A673 (cell line): ENCODE measurements around the gene RHPN2. TPM values are rescaled to one million over a fixed set of nuclear protein-coding genes. Genes with fewer than 3 reads are reported as not detected.

Experiments
- BruUV-seq: library from RNA; stranded (reverse); fragments of 400-500 nt; replicated peaks from 2 replicates; lab custom pipeline; 2021; lab: Mats Ljungman, UMichigan
- CTCF ChIA-PET: fragments of 300-600 bp; sonication (Branson Sonifier 250); formaldehyde crosslinking; loops from one replicate; lab custom pipeline; 2022; ENCODE audit warnings: antibody characterized with exemption; lab: Charles Lee
- POLR2A ChIA-PET: fragments of 300-600 bp; sonication (Branson Sonifier 250); formaldehyde crosslinking; loops from one replicate; lab custom pipeline; 2022; ENCODE audit warnings: antibody characterized with exemption; ENCODE audit not compliant: low non-redundant PET; lab: Charles Lee
- DNase-seq: peaks from one replicate; pipeline ENCODE4 v3.0.0-alpha.2; 2015; ENCODE audit warnings: low spot score
- H3K27ac ChIP-seq: fragments of 200-600 bp; sonication (generic); 2 replicates; pipeline ENCODE4 v1.5.1; 2016; ENCODE audit warnings: mixed run types, low read depth, mild to moderate bottlenecking, mixed read lengths, antibody characterized with exemption, low read length; ENCODE audit not compliant: poor library complexity, severe bottlenecking
- H3K27me3 ChIP-seq: fragments of 200-600 bp; sonication (generic); replicated peaks from 2 replicates; pipeline ENCODE4 v1.6.1; 2017; ENCODE audit warnings: mixed run types, low read depth, mild to moderate bottlenecking, mixed read lengths, antibody characterized with exemption, low read length; ENCODE audit not compliant: insufficient read depth, poor library complexity
- H3K36me3 ChIP-seq: fragments of 200-600 bp; sonication (generic); 2 replicates; pipeline ENCODE4 v1.6.1; 2016; ENCODE audit warnings: mixed run types, mild to moderate bottlenecking, mixed read lengths, antibody characterized with exemption, low read length; ENCODE audit not compliant: insufficient read depth, poor library complexity, severe bottlenecking
- H3K4me1 ChIP-seq: fragments of 200-600 bp; sonication (generic); 2 replicates; pipeline ENCODE4 v1.6.1; 2017; ENCODE audit warnings: mixed run types, mild to moderate bottlenecking, mixed read lengths, antibody characterized with exemption, low read length; ENCODE audit not compliant: insufficient read depth, poor library complexity, severe bottlenecking
- H3K4me3 ChIP-seq: fragments of 200-600 bp; sonication (generic); 2 replicates; pipeline ENCODE4 v1.5.1; 2016; ENCODE audit warnings: low read depth, mixed run types, mild to moderate bottlenecking, mixed read lengths, low read length; ENCODE audit not compliant: poor library complexity, severe bottlenecking
- H3K9me3 ChIP-seq: fragments of 200-600 bp; sonication (generic); 2 replicates; pipeline ENCODE4 v1.6.1; 2016; ENCODE audit warnings: mixed run types, low read depth, mild to moderate bottlenecking, mixed read lengths, antibody characterized with exemption, low read length; ENCODE audit not compliant: poor library complexity, severe bottlenecking
- EZH2 ChIP-seq: fragments of 200-600 bp; sonication (generic); IDR thresholded peaks from 2 replicates; pipeline ENCODE4 v1.6.1; 2017; ENCODE audit warnings: borderline replicate concordance, low read depth, mild to moderate bottlenecking, mixed read lengths, antibody characterized with exemption, low read length; ENCODE audit not compliant: poor library complexity, severe bottlenecking
- intact Hi-C: fragments of 100-400 bp; cut with micrococcal nuclease; formaldehyde crosslinking; loops from one replicate; pipeline ENCODE4 v1.10.0; 2022; ENCODE audit not compliant: unreplicated experiment
- total RNA-seq: library from RNA; stranded (reverse); gene quantifications from 2 replicates; pipeline ENCODE4 v1.2.3, GENCODE V29; 2021
- TF ChIP-seq, protein P1 (sequence below): fragments of 300-800, 200-600 bp; sonication (generic); conservative IDR thresholded peaks from 2 replicates; pipeline ENCODE4 v1.5.1; 2017; ENCODE audit warnings: low read depth, mild to moderate bottlenecking, antibody characterized with exemption, low read length, moderate library complexity, mixed read lengths

The RHPN2 gene
- total RNA-seq, 1 experiment from 2014 or later = 10.5 TPM

DNA sequence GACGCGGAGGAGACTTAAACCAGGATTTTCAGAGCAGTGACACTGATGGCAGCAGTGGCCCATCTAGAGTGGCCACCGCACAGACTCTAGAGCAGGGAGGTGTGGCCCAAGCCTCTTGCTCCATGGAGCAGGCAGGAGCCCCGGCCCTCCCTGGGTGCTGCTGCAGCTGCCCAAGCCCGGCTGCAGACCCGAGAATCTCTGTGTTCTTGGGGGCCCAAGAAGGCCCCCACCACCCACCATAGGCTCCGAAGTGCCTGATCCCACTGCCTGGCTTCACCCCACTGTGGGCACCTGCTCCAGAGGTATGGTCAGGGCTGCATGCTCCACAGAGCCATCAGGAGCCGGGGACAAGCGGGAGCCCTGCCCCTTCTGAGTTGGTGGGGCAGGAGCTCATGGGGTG is 129.1 kb downstream of the RHPN2 start:
- TF ChIP-seq, protein P1, sequence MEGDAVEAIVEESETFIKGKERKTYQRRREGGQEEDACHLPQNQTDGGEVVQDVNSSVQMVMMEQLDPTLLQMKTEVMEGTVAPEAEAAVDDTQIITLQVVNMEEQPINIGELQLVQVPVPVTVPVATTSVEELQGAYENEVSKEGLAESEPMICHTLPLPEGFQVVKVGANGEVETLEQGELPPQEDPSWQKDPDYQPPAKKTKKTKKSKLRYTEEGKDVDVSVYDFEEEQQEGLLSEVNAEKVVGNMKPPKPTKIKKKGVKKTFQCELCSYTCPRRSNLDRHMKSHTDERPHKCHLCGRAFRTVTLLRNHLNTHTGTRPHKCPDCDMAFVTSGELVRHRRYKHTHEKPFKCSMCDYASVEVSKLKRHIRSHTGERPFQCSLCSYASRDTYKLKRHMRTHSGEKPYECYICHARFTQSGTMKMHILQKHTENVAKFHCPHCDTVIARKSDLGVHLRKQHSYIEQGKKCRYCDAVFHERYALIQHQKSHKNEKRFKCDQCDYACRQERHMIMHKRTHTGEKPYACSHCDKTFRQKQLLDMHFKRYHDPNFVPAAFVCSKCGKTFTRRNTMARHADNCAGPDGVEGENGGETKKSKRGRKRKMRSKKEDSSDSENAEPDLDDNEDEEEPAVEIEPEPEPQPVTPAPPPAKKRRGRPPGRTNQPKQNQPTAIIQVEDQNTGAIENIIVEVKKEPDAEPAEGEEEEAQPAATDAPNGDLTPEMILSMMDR = no peak
- TF ChIP-seq EZH2 = no peak
- no peak overlapping the region for H3K27ac ChIP-seq
- CTCF ChIA-PET = no interaction called here
- H3K27me3 ChIP-seq = no peaks in the 10 kb centered on the region
- intact Hi-C loops = no loop called here
- H3K9me3 ChIP-seq = no peaks in the 10 kb centered on the region
- peaks cover 15% of the 10 kb centered on the region for H3K36me3 ChIP-seq
- no peaks in the 10 kb centered on the region for H3K4me1 ChIP-seq
- BruUV-seq = no TSS peak
- no peak overlapping the region for H3K4me3 ChIP-seq
- POLR2A ChIA-PET = no interaction called here
- DNase-seq = no peak

DNA sequence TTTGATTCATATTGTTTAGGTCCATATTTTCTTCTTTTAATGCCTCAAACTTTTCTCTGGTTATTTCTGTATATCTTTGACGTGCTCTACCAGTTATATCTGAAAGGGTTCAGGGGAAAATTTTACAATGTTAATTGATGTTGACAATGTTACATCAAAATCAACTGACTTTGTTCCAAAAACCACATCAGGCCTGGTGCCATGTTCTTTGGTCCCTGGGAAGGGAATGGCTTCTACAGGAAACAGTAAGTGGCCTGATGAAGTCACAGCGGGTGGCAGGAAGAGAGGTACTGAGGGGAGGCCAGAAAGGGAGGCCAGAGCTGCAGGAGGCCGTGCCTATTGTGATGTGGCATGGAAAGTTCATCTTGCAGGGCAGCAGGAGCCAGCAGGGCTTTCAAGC is 131.1 kb downstream of the RHPN2 start:
- no peaks in the 10 kb centered on the region for H3K9me3 ChIP-seq
- no TSS peak for BruUV-seq
- DNase-seq = no peak
- no peak overlapping the region for H3K27ac ChIP-seq
- TF ChIP-seq EZH2 = no peak
- TF ChIP-seq, protein P1 = no peak
- intact Hi-C loops = no loop called here
- ChIA-PET POLR2A (no interaction called here), CTCF (no interaction called here)
- H3K27me3 ChIP-seq = no peaks in the 10 kb centered on the region
- peaks cover 23% of the 10 kb centered on the region for H3K36me3 ChIP-seq
- H3K4me3 ChIP-seq = no peak overlapping the region
- H3K4me1 ChIP-seq = no peaks in the 10 kb centered on the region

DNA sequence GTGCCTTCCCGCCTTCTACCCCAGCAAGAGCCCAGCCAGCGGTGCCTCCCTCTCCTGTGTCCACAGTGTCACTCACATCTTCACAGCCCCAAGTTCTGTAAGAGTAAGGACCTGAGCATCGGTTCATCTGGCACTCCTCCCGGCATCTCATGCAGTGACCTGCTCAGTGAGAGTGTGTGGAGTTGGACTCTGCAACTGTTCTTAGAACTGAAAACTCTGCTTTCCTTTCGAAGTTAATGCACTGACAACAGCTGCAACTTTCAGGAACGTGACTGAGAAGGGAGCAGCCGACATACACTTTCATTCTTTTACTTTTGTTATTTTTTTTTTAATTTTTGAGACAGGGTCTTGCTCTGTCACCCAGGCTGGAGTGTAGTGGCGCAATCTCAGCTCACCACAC is 134.1 kb downstream of the RHPN2 start:
- no peak for DNase-seq
- BruUV-seq = no TSS peak
- Histone ChIP-seq H3K27ac (no peak overlapping the region), H3K4me1 (no peaks in the 10 kb centered on the region), H3K27me3 (no peaks in the 10 kb centered on the region), H3K36me3 (peaks cover 20% of the 10 kb centered on the region), H3K4me3 (no peak overlapping the region), H3K9me3 (no peaks in the 10 kb centered on the region)
- POLR2A ChIA-PET = no interaction called here
- CTCF ChIA-PET = no interaction called here
- intact Hi-C loops = no loop called here
- TF ChIP-seq EZH2 = no peak
- TF ChIP-seq, protein P1 = no peak
